ENCODE data around the gene PDGFA.
"Not testable (repeated sequence)": the region's sequence is repeated elsewhere in the genome, so short reads cannot be mapped to it uniquely, and the experiment has no call there.

PDGFA gene

GRCh38 chr7:551615-551970, 31.9 kb upstream of the PDGFA start:
- not testable (repeated sequence) for DNase-seq

- DNase-seq, result no peak
These were observed 31.4 kb upstream of the PDGFA start for GRCh38 chr7:550881-551614.

- no peak for DNase-seq
These were observed 30.4 kb upstream of the PDGFA start for GRCh38 chr7:549891-550625.

- DNase-seq, result no peak
These were observed 29.6 kb upstream of the PDGFA start for GRCh38 chr7:549066-549890.

- DNase-seq, result no peak
These were observed 28.8 kb upstream of the PDGFA start for GRCh38 chr7:548401-548800.

GRCh38 chr7:545470-545869, 25.8 kb upstream of the PDGFA start:
- no peak for DNase-seq

GRCh38 chr7:544338-545221, 24.9 kb upstream of the PDGFA start:
- no peak for DNase-seq

GRCh38 chr7:543501-544337, 24.1 kb upstream of the PDGFA start:
- no peak for DNase-seq

- DNase-seq, result peak; percentile 45
These were observed 23.3 kb upstream of the PDGFA start for GRCh38 chr7:542713-543500.

GRCh38 chr7:542131-542712, 22.6 kb upstream of the PDGFA start:
- DNase-seq, result no peak

GRCh38 chr7:541661-542060, 22.0 kb upstream of the PDGFA start:
- no peak for DNase-seq

GRCh38 chr7:540997-541396, 21.4 kb upstream of the PDGFA start:
- no peak for DNase-seq

- DNase-seq, result no peak
These were observed 20.9 kb upstream of the PDGFA start for GRCh38 chr7:540579-540978.

- no peak for DNase-seq
These were observed 20.2 kb upstream of the PDGFA start for GRCh38 chr7:539731-540411.

GRCh38 chr7:538764-539685, 19.4 kb upstream of the PDGFA start:
- no peak for DNase-seq

GRCh38 chr7:537911-538634, 18.4 kb upstream of the PDGFA start:
- DNase-seq, result no peak

GRCh38 chr7:536231-536630, 16.6 kb upstream of the PDGFA start:
- DNase-seq, result no peak

- DNase-seq, result no peak
These were observed 15.3 kb upstream of the PDGFA start for GRCh38 chr7:534959-535358.

Data from suppressor macrophage treated with lipopolysaccharide for 4 hours (primary cell).